Measurements from ENCODE around the gene DUSP9. TPM values are rescaled to one million over a fixed set of nuclear protein-coding genes. Genes with fewer than 3 reads are reported as not detected.

DUSP9 gene
- total RNA-seq, 2 donors from 2014 or later, result not detected

DNA sequence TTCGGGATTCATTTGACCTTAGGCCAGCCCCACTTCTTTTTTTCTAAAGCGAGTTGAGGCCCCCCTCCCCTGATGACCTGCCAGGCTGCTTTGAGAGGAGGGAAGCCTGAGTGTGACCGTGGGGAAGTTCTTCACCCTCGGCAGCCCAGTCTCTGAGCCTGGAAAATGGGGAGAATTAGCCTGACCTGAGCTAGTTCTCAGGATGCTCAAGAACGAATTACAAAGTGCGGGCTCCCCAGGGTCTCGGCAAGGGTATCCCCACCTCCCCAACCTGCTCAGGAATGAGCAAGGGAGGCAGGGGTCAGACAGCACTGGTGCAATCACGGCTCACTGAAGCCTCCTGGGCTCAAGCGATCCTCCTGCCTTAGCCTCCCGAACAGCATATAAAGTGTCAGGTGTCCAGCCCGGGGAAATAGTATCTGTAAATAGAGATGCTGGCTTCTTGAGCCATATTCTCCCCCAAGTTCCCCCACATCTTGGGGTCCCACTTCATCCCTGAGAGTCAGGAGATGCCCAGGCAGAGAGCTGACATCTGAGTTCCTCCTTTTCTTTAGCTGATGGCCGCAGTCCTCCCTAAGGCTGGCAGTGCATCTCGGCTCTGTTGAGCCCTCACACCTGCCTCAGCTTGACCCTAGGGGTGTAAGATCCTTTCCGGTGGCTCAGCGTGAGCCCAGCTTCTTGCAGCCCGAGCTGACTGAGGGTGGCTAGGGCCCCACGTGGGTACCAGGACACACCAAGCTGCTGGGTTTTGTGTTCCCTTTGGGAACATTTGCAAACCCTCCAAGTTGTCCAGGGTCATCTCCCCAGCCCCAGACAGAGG, 1.6 kb downstream of the DUSP9 start:
- peaks cover 0 to 5% of the 10 kb centered on the region in 2 donors for H3K27me3 ChIP-seq
- TF ChIP-seq, protein P1, sequence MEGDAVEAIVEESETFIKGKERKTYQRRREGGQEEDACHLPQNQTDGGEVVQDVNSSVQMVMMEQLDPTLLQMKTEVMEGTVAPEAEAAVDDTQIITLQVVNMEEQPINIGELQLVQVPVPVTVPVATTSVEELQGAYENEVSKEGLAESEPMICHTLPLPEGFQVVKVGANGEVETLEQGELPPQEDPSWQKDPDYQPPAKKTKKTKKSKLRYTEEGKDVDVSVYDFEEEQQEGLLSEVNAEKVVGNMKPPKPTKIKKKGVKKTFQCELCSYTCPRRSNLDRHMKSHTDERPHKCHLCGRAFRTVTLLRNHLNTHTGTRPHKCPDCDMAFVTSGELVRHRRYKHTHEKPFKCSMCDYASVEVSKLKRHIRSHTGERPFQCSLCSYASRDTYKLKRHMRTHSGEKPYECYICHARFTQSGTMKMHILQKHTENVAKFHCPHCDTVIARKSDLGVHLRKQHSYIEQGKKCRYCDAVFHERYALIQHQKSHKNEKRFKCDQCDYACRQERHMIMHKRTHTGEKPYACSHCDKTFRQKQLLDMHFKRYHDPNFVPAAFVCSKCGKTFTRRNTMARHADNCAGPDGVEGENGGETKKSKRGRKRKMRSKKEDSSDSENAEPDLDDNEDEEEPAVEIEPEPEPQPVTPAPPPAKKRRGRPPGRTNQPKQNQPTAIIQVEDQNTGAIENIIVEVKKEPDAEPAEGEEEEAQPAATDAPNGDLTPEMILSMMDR (IDR thresholded peaks at IDR 0.05), result no peak
- TF ChIP-seq POLR2A (IDR thresholded peaks at IDR 0.05), result no peak
- H3K36me3 ChIP-seq (replicated peaks in 1 of 2; ENCODE audit: insufficient read depth in 1 of 2, low read depth in 2 of 2), result no peaks in the 10 kb centered on the region
- H3K9me3 ChIP-seq, result no peaks in the 10 kb centered on the region
- 84 to 100% methylated on average over 1 to 11 of the region's 17 CpGs for WGBS, 2 donors
- no peak overlapping the region for H3K27ac ChIP-seq
- intact Hi-C loops (cut with DNase I), result no loop called here
- DNase-seq (peak in 2 of 4 donors; percentile 3 to 7), ATAC-seq (no peak)
- H3K4me3 ChIP-seq, result no peak overlapping the region
- H3K4me1 ChIP-seq, result peaks cover 14% of the 10 kb centered on the region

DNA sequence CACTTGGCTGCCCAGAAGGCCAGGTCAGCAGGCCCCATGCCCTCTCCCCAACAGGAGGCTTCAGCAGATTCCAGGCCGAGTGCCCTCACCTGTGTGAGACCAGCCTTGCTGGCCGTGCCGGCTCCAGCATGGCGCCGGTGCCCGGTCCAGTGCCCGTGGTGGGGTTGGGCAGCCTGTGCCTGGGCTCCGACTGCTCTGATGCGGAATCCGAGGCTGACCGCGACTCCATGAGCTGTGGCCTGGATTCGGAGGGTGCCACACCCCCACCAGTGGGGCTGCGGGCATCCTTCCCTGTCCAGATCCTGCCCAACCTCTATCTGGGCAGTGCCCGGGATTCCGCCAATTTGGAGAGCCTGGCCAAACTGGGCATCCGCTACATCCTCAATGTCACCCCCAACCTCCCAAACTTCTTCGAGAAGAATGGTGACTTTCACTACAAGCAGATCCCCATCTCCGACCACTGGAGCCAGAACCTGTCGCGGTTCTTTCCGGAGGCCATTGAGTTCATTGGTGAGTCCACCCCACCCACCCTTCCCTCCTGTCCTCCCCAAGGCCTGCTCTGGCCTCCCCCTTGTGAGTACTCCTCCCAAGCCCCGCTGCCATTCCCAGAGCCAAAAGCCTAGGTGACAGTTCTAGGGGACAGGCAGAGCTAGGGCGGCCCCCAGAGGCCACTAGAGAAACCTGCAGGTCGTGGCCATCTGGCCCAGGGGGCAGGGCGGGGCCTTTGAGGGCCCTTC, 2.3 kb downstream of the DUSP9 start:
- no peaks in the 10 kb centered on the region for H3K9me3 ChIP-seq
- DNase-seq (peak; percentile 31 to 57 (median 36)), ATAC-seq (no peak)
- H3K4me1 ChIP-seq, result peaks cover 9% of the 10 kb centered on the region
- no peaks in the 10 kb centered on the region for H3K36me3 ChIP-seq (replicated peaks in 1 of 2; ENCODE audit: insufficient read depth in 1 of 2, low read depth in 2 of 2)
- WGBS, 2 donors, result 76 to 78% methylated on average over 6 to 10 of the region's 26 CpGs
- H3K27ac ChIP-seq, result no peak overlapping the region
- TF ChIP-seq, protein P1 (IDR thresholded peaks at IDR 0.05), result peak in 5 of 7 experiments; percentile 24 to 45 (median 31)
- no peak for TF ChIP-seq POLR2A (IDR thresholded peaks at IDR 0.05)
- intact Hi-C loops (cut with DNase I), result no loop called here
- H3K27me3 ChIP-seq, result peaks cover 0 to 5% of the 10 kb centered on the region in 2 donors
- H3K4me3 ChIP-seq, result no peak overlapping the region

DNA sequence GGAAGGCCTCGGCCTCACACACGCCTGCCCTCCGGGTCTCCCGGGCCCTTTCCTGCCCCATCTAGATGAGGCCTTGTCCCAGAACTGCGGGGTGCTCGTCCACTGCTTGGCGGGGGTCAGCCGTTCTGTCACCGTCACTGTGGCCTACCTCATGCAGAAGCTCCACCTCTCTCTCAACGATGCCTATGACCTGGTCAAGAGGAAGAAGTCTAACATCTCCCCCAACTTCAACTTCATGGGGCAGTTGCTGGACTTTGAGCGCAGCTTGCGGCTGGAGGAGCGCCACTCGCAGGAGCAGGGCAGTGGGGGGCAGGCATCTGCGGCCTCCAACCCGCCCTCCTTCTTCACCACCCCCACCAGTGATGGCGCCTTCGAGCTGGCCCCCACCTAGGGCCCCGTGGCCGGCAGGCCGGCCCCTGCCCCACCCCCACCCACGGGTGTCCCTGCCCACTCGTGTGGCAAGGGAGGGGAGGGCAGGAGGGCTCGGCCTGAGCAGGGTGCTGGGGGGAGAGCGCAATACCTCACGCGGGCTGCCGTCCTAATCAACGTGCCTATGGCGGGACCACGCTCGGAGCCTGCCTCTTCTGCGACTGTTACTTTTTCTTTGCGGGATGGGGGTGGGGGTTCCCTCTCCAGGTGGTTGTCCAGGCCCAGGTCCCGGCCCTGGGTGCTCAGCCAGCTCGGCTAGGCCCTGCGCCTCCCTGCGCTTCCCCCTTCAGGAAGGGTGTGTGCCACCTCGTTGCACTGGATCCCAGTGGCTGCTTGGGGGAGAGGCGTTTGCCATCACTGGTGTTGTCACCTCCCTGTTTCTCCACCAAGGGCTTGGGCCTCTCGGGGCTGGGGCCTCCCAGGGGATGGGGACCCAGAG, 3.1 kb downstream of the DUSP9 start:
- ATAC-seq (no peak), DNase-seq (peak in 1 of 4 donors; percentile 7)
- no peak overlapping the region for H3K27ac ChIP-seq
- peaks cover 0 to 5% of the 10 kb centered on the region in 2 donors for H3K27me3 ChIP-seq
- intact Hi-C loops (cut with DNase I), result loop anchor here (10.0 kb wide), 1 partner anchor 95 kb away; no protein-coding TSS in a partner anchor
- TF ChIP-seq, protein P1 (IDR thresholded peaks at IDR 0.05), result no peak
- no peak for TF ChIP-seq POLR2A (IDR thresholded peaks at IDR 0.05)
- peaks cover 7% of the 10 kb centered on the region for H3K4me1 ChIP-seq
- 79% methylated on average over 7 of the region's 41 CpGs; no CpG with 5 or more reads in 1 of the 2 donors for WGBS, 2 donors
- H3K36me3 ChIP-seq (replicated peaks in 1 of 2; ENCODE audit: insufficient read depth in 1 of 2, low read depth in 2 of 2), result no peaks in the 10 kb centered on the region
- no peaks in the 10 kb centered on the region for H3K9me3 ChIP-seq
- no peak overlapping the region for H3K4me3 ChIP-seq

DNA sequence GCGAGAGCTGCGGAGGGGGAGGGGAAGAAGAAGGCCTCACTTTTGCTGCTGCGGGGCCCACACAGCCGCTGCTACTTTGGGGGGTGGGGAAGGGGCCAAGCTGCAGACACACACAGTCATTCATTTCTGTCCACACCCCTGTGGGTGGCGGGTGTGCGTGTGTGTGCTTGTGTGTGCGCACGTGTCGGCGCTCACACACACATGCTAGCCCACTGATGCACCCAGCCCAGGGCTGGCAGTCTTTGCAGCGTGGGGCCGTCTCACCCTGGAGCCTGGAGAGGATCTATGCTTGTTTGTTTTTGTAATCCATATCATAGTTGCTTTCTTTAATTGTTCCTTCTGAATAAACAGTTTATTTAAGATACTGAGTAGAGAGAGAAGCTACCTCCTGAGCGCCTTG, 4.0 kb downstream of the DUSP9 start:
- Histone ChIP-seq H3K4me3 (no peak overlapping the region), H3K27ac (no peak overlapping the region), H3K36me3 (replicated peaks in 1 of 2; ENCODE audit: insufficient read depth in 1 of 2, low read depth in 2 of 2) (no peaks in the 10 kb centered on the region), H3K4me1 (peaks cover 7% of the 10 kb centered on the region), H3K9me3 (no peaks in the 10 kb centered on the region), H3K27me3 (peaks cover 0 to 5% of the 10 kb centered on the region in 2 donors)
- DNase-seq (no peak), ATAC-seq (no peak)
- intact Hi-C loops (cut with DNase I), result loop anchor here (10.0 kb wide), 1 partner anchor 96 kb away; no protein-coding TSS in a partner anchor
- TF ChIP-seq POLR2A (IDR thresholded peaks at IDR 0.05), result no peak
- TF ChIP-seq, protein P1 (IDR thresholded peaks at IDR 0.05), result no peak
- WGBS, 2 donors, result 90 to 96% methylated on average over 2 to 4 of the region's 13 CpGs

Measured in body of pancreas (tissue), 4 donors.